OCI-LY7 (cell line): ENCODE results near the gene C15orf62. TPM values are rescaled to one million over a fixed set of nuclear protein-coding genes. Genes with fewer than 3 reads are reported as not detected.

Source experiments
- BruUV-seq: library from RNA; stranded (reverse); fragments of 400-500 nt; replicated peaks from 2 replicates; lab custom pipeline; 2021; lab: Mats Ljungman, UMichigan
- CTCF ChIA-PET: fragments of 300-600 bp; sonication (Branson Sonifier 250); formaldehyde crosslinking; loops from one replicate; lab custom pipeline; 2022; ENCODE audit warnings: antibody characterized with exemption; ENCODE audit not compliant: unreplicated experiment; lab: Charles Lee
- POLR2A ChIA-PET: fragments of 300-600 bp; sonication (Branson Sonifier 250); formaldehyde crosslinking; loops from one replicate; lab custom pipeline; 2022; ENCODE audit warnings: antibody characterized with exemption; lab: Charles Lee
- DNase-seq: peaks from one replicate; pipeline ENCODE4 v3.0.0-alpha.2; 2015; ENCODE audit warnings: low spot score
- H2AFZ ChIP-seq: fragments of 200-600 bp; sonication (generic), shearing (Covaris generic); 2 replicates; pipeline ENCODE4 v1.6.1; 2014; ENCODE audit warnings: mild to moderate bottlenecking, antibody characterized with exemption, low read length, moderate library complexity
- H3K27ac ChIP-seq: fragments of 200-600 bp; sonication (generic); 2 replicates; pipeline ENCODE4 v1.5.1; 2014; ENCODE audit warnings: mixed run types, low read depth, mild to moderate bottlenecking, moderate library complexity, low read length, inconsistent platforms; ENCODE audit not compliant: poor library complexity, severe bottlenecking
- H3K36me3 ChIP-seq: fragments of 200-600 bp; sonication (generic); 2 replicates; pipeline ENCODE4 v1.6.1; 2014; ENCODE audit warnings: mild to moderate bottlenecking, antibody characterized with exemption, low read length, moderate library complexity, mixed read lengths; ENCODE audit not compliant: insufficient read depth
- H3K4me1 ChIP-seq: fragments of 200-600 bp; sonication (generic); 2 replicates; pipeline ENCODE4 v1.5.1; 2014; ENCODE audit warnings: mild to moderate bottlenecking, low read length; ENCODE audit not compliant: insufficient read depth, poor library complexity, severe bottlenecking
- H3K4me2 ChIP-seq: fragments of 200-600 bp; sonication (generic); 2 replicates; pipeline ENCODE4 v1.6.1; 2014; ENCODE audit warnings: mild to moderate bottlenecking, low read length
- H3K4me3 ChIP-seq: fragments of 200-600 bp; sonication (generic); 2 replicates; pipeline ENCODE4 v1.5.1; 2014; ENCODE audit warnings: mild to moderate bottlenecking, low read depth, low read length; ENCODE audit not compliant: poor library complexity, severe bottlenecking
- H3K79me2 ChIP-seq: fragments of 200-600 bp; sonication (generic); 2 replicates; pipeline ENCODE4 v1.6.1; 2016; ENCODE audit warnings: low read depth, mild to moderate bottlenecking, low read length, moderate library complexity, mixed read lengths; ENCODE audit not compliant: insufficient read depth
- H3K9me2 ChIP-seq: fragments of 200-600 bp; sonication (generic); 2 replicates; pipeline ENCODE4 v1.6.1; 2016; ENCODE audit warnings: mild to moderate bottlenecking, low read length, mixed read lengths; ENCODE audit not compliant: insufficient read depth
- H3K9me3 ChIP-seq: fragments of 200-600 bp; sonication (generic); 2 replicates; pipeline ENCODE4 v1.6.1; 2014; ENCODE audit warnings: mild to moderate bottlenecking, mixed run types, low read length, mixed read lengths
- H4K20me1 ChIP-seq: fragments of 200-600 bp; sonication (generic); 2 replicates; pipeline ENCODE4 v1.6.1; 2014; ENCODE audit warnings: mild to moderate bottlenecking, antibody characterized with exemption, low read length, moderate library complexity, mixed read lengths; ENCODE audit not compliant: insufficient read depth
- EZH2phosphoT487 ChIP-seq: fragments of 200-600 bp; sonication (generic); IDR thresholded peaks from 2 replicates; pipeline ENCODE4 v1.6.1; 2018; ENCODE audit warnings: low read depth, borderline replicate concordance, mild to moderate bottlenecking, mixed run types, antibody characterized with exemption, low read length, moderate library complexity, mixed read lengths
- intact Hi-C: fragments of 100-400 bp; cut with micrococcal nuclease; formaldehyde crosslinking; loops from one replicate; pipeline ENCODE4 v1.10.0; 2022; ENCODE audit not compliant: unreplicated experiment
- total RNA-seq, 2 experiments: library from RNA; depleted of rRNA in 1 of 2; stranded (reverse); fragments of >200 nt in 1 of 2; shearing (Covaris generic) in 1 of 2; gene quantifications; 2 replicates each; pipeline ENCODE4 v1.2.3, GENCODE V29; 2014 to 2022
- TF ChIP-seq, protein P1 (sequence below): fragments of 200-600 bp; sonication (generic); conservative IDR thresholded peaks from 2 replicates; pipeline ENCODE4 v1.5.1; 2014; ENCODE audit warnings: mild to moderate bottlenecking, antibody characterized with exemption, low read length, moderate library complexity, mixed read lengths

Gene C15orf62
- total RNA-seq, 2 experiments from 2014 or later = 2.7 to 4.7 TPM

DNA sequence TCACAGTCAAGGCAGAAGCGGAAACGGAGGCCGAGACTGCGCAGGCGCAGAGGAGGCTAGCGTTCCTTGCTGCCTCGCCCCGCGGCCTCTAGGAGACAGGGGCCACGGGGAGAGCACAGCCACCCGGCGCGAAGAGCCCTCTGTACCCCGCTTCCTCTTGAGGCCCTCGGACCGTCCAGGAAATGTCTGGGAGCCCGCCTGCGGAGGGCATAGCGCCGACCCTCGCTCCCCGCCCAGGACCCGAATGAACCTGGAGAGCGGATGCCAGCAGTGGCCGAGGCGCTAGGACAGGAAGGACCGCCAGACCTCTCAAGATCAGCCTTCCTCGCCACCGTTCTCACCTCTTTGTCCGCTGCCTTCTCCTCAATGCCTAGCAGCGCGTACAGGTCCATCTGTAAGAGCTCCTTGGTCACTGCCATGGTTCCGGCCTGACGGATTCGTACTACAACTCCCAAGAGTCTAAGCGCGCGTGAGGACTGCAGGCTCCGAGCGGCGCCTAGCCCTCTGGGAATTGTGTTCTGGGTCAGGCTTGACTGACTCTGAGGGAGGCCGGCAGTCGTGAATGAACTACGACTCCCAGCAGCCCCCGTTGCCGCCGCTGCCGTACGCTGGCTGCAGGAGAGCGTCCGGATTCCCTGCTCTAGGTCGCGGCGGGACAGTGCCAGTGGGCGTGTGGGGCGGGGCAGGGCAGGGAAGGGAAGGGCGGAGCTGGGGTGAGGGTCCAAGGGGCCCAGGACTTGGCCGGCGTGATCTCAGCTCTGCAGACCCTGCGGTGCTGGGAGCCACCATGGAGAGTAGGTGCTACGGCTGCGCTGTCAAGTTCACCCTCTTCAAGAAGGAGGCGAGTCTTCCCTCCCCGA, 37.5 kb downstream of the C15orf62 start, which contains the start of the genes DNAJC17 and ZFYVE19:
TSS of gene DNAJC17 (minus strand) at position 446 of the 860 bp plus-strand sequence. CDS start at position 419, 27 bp downstream.
TSS of gene ZFYVE19 (plus strand) at position 62 of the 860 bp plus-strand sequence. CDS start at position 563, 501 bp downstream.
- H3K36me3 ChIP-seq = peaks cover 5% of the 10 kb centered on the region; the same call in 1 of the 2 replicates
- ChIA-PET CTCF (interaction anchor here (0.6 to 1.1 kb wide), 3 partner anchors 25 to 372 kb away, joined by 3 to 5 read pairs (median 4); no protein-coding TSS in a partner anchor), POLR2A (interaction anchor here (0.5 to 1.3 kb wide), 6 partner anchors 10 to 113 kb away, joined by 3 to 4 read pairs (median 4); partner anchors contain the start of gene VPS18)
- H3K4me1 ChIP-seq = peaks cover 19% of the 10 kb centered on the region
- DNase-seq = peak; percentile 99
- TF ChIP-seq EZH2phosphoT487 = no peak
- TF ChIP-seq, protein P1, sequence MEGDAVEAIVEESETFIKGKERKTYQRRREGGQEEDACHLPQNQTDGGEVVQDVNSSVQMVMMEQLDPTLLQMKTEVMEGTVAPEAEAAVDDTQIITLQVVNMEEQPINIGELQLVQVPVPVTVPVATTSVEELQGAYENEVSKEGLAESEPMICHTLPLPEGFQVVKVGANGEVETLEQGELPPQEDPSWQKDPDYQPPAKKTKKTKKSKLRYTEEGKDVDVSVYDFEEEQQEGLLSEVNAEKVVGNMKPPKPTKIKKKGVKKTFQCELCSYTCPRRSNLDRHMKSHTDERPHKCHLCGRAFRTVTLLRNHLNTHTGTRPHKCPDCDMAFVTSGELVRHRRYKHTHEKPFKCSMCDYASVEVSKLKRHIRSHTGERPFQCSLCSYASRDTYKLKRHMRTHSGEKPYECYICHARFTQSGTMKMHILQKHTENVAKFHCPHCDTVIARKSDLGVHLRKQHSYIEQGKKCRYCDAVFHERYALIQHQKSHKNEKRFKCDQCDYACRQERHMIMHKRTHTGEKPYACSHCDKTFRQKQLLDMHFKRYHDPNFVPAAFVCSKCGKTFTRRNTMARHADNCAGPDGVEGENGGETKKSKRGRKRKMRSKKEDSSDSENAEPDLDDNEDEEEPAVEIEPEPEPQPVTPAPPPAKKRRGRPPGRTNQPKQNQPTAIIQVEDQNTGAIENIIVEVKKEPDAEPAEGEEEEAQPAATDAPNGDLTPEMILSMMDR = no peak
- no peaks in the 10 kb centered on the region for H3K9me2 ChIP-seq
- no TSS peak for BruUV-seq
- H3K79me2 ChIP-seq = peaks cover 16% of the 10 kb centered on the region; the same call in 1 of the 2 replicates
- peak within 1 kb of the TSS; percentile 97 for H2AFZ ChIP-seq
- no peaks in the 10 kb centered on the region for H4K20me1 ChIP-seq
- peak within 1 kb of the TSS; percentile 76 for H3K27ac ChIP-seq
- H3K4me2 ChIP-seq = peak within 1 kb of the TSS; percentile 92
- peak within 1 kb of the TSS; percentile 78 for H3K4me3 ChIP-seq
- intact Hi-C loops = loop anchor here (1.0 to 2.0 kb wide), 3 partner anchors 38 to 88 kb away; partner anchors contain the start of genes C15orf62 and RMDN3
- no peaks in the 10 kb centered on the region for H3K9me3 ChIP-seq

DNA sequence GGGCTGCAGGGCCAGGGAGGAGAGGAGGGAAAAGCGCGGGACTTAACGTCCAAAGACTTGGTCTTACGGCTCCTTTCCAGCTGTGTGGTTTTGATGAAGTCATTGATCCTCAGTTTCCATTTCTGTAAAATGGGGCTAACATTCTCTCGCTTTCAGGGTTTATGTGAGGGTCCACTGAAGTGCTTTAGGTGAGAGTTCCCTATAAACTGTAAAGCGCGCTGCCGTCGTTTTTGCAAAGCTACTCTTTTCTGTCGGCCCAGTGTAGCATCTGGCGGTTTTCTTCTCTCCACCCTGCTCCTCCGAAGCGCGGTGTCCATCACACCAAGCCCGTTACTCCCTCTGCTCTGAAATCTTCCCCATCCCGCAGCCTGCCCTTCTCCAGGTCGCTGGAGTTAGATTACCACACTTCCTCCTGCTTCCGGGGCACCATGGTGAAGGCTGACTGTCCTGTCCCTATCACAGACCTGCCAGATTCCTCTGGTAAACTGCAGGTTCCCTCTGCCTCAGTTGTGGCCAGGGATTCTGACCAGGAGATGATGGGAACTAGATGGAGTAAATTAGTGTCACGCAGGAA, 38.2 kb downstream of the C15orf62 start:
- Histone ChIP-seq H3K79me2 (peaks cover 16% of the 10 kb centered on the region; the same call in 1 of the 2 replicates), H3K9me3 (no peaks in the 10 kb centered on the region), H3K36me3 (peaks cover 5% of the 10 kb centered on the region; the same call in 1 of the 2 replicates), H3K9me2 (no peaks in the 10 kb centered on the region), H3K4me3 (peak overlapping the region; percentile 78), H4K20me1 (no peaks in the 10 kb centered on the region), H3K4me1 (peaks cover 19% of the 10 kb centered on the region), H3K27ac (no peak overlapping the region), H3K4me2 (peak overlapping the region; percentile 80), H2AFZ (peak overlapping the region; percentile 56; the same call in 1 of the 2 replicates)
- TF ChIP-seq, protein P1 = no peak
- no peak for TF ChIP-seq EZH2phosphoT487
- BruUV-seq = no TSS peak
- ChIA-PET CTCF (interaction anchor here (0.6 to 1.1 kb wide), 2 partner anchors 107 to 371 kb away, joined by 3 to 4 read pairs; no protein-coding TSS in a partner anchor), POLR2A (interaction anchor here (0.5 to 1.0 kb wide), 4 partner anchors 39 to 108 kb away, joined by 3 to 4 read pairs (median 4); partner anchors contain the start of gene VPS18)
- no peak for DNase-seq
- intact Hi-C loops = loop anchor here (1.0 to 2.0 kb wide), 3 partner anchors 39 to 87 kb away; partner anchors contain the start of genes C15orf62 and RMDN3
